Activated gamma-delta T cell (primary cell): ENCODE measurements around the gene DEFB128.
"Not testable (repeated sequence)": the region's sequence is repeated elsewhere in the genome, so short reads cannot be mapped to it uniquely, and the experiment has no call there.

Experiments used
- DNase-seq: peaks from one replicate; lab custom pipeline; 2025; lab: John Stamatoyannopoulos, UW
- total RNA-seq, 2 donors: gene quantifications; one replicate each; lab custom pipeline; 2026; lab: John Stamatoyannopoulos, UW

DEFB128 gene
- total RNA-seq: 0 to 0.04 reads per million in 2 donors

DNA sequence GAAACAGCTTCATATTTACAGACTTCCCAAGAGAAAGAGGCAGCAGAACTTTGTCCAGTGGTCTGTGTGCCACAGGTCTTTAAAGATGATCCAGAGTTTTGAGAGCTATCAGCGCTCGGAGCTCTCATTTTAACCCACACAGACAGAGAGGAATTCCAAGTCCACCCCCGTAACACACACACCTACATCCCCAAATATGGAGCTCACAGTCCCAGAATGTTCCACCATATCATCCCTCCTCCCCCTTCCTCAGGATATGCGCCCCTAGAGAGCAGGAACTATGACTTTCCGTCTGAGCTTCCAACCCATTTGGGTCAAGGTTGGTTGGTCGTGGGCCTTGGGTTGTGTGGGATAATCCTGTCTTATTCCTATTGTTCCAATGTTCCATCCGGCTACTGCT lies at the start of gene DEFB128:
DEFB128 (minus strand) TSS at position 101 of the 400 bp plus-strand sequence; CDS start at position 13, 88 bp downstream.
- no peak for DNase-seq

DNA sequence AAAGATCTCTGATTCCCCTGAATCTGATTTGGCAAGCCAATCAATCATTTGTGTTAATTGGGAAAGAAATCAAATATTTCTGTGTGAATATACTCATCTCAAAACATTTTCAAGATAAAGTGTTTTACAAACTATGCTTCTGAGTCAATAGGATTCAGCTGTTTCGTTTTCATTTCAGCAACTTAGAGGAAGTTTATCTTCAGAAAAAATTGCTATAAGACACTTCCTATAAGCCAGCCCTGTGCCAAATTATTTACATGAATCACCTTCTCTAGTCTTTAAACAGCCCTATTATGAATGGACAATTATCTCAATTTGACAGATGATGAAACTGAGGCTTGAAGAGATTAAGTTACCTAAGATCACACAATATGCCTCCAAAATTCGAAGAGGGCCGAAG lies 48.4 kb upstream of the DEFB128 start:
- DNase-seq: no peak

DNA sequence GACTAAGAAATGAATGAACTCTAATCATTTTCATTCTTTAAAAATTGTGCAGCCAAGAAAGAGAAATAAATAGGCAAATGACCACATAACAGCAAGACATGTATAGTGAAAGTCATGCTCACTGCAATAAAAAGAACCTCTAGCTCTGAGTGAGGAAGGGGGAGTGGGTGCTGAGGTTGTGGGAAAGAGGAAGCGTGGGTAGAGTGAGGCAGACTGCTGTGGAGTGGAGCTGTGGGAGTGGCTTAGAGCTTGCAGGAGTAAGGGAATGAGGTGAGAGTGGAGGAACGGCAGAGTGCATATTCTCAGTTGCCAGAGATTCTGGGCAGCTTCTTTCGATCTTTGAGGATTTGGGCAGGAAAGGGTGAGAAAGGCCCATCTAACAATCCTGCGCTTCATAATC lies 48.0 kb upstream of the DEFB128 start:
- no peak for DNase-seq

DNA sequence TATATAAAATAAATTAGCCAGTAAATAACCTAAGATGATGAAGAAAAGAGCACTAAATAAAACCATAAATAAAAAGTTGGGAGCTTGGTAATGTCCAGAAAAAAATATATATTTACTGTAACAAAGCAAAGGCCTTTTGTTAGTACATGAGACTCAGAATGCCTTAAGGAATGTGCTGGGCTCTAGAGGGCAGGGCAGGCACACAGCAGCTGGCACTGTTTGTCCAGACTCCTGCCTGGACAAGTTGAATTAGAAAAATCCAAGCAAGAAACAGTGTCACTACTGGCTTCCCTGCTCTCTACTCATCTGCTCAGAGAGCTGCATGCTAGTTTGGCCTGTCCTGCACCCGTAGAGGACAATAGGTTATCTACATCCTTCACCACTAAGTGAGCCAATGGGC lies 46.4 kb upstream of the DEFB128 start:
- no peak for DNase-seq

DNA sequence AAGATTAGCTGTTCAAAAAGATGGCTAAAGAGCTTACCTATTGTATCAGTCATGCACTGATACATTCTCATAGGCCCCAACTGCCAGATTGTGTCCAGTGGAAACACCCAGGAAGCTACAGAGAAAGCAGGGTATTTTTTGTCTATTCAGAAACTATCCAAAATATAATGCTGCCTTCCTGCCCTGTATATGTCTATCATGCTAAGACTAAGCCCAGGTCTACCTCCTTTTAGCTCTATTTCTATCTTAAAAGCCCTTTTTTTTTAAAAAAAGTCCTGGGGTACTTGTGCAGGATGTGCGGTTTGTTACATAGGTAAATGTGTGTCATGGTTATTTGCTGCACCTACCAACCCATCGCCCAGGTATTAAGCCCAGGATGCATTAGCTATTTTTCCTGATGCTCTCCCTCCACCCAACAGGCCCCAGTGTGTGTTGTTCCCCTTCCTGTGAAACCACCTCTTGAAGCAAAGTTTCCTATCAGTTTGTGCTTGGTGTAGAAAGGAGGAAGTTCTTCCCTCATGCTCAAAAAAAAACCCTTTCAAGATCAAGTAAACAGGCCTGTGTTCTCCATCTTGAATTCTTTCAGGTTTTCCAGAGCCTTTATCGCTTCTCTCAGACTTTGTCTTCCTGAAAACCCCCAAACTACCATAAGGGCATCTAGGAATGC lies 38.1 kb upstream of the DEFB128 start:
- no peak for DNase-seq

DNA sequence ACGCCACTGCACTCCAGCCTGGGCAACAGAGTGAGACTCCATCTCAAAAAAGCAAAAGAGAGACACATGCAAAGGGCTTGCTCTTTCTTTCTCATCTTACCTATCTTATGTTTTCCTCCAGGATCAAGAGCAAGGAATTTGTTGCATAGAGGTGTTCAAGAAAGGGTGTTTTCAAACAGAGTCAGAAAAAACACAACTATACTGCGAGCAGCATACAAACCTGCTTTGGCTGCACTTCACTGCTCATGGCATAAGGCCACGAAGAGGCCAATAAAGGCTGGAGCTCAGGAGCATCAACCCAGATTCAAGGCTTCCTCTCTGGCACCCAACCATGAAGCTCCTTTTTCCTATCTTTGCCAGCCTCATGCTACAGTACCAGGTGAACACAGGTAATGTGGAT lies 37.4 kb upstream of the DEFB128 start, which contains the start of gene DEFB129:
DEFB129 (plus strand) TSS at position 301 of the 400 bp plus-strand sequence; CDS start at position 332, 31 bp downstream.
- no peak for DNase-seq

DNA sequence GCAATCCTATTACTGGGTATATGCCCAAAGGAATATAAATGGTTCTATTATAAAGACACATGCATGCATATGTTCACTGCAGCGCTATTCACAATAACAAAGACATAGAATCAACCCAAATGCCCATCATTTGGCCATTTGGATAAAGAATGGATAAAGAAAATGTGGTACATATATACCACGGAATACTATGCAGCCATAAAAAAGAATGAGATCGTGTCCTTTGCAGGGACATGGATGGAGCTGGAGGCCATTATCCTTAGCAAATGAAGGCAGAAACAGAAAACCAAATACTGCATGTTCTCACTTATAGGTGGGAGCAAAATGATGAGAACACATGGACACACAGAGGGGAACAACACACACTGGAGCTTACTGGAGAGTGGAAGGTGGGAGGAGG lies 36.4 kb upstream of the DEFB128 start:
- DNase-seq: not testable (repeated sequence)

DNA sequence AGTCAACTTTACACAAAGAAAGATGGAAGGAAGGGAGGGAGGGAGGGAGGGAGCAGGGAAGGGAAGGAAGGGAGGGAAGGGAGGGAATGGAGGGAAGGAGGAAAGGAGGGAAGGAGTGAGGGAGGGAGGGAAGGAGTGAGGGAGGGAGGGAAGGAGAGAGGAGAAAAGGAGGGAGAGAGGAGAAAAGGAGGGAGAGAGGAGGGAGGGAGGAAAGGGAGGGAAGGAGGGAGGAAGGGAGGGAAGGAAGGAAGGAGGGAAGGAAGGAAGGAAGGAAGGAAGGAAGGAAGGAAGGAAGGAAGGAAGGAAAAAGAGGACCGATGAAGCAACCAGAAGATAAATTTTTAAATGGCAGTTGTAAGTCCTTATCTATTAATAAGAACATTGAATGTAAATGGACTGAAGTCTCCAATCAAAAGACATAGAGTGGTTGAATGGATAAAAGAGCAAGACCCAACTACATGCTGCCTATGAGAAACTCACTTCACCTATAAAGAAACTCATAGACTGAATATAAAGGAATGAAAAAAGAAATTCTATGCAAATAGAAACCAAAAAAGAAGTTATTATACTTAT lies 31.8 kb upstream of the DEFB128 start:
- DNase-seq: no peak

DNA sequence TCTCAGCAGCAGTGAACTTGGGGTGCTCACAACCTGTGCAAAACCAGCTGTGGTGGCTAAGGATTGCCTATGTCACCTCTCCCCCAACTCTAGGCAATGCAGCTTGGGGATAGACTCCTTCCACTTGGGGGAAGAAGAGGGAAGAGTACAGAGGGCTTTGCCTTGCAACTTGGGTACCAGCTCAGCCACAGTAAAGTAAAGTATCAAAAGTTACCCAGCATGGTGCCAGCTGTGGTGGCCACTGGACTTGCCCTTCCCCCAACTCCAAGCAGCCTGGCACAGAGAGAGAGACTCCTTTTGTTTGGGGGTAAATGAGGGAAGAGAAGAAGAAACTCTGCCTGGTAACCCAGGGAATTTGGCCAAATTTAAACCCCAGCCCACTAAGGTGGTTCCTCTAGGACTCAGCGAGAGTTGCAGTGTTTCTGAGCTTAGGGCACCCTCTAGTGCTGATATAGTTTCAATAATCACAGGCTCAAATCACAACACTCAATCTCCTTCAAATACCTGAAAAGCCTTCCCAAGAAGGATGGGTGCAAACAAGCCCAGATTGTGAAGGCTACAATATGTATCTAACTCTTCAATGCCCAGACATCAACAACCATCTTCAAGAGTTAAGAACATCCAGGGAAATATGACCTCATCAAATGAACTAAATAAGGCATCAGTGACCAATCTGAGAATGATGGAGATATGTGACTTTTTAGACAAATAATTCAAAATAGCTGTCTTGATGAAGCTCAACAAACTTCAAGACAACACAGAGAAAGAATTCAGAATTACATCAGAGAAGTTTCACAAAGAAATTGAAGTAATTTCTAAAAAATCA lies 30.0 kb upstream of the DEFB128 start:
- DNase-seq: no peak

DNA sequence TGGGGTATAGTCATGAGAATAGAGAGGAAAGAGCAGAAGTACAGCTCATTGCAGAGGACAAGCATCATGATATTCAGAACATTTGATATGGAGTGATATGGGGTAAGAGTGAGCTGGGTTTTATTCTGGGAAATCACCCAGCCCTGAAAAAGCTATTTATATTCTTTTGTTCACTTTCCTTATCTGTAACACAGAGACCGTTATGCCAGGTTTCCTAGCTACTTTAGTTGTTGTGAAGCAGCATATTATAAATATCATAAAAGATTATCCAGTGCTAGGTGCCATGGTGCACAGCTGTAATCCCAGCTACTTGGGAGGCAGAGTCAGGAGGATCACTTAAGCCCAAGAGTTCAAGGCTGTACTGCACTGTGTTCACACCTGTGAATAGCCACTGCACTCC lies 27.8 kb upstream of the DEFB128 start:
- DNase-seq: no peak

DNA sequence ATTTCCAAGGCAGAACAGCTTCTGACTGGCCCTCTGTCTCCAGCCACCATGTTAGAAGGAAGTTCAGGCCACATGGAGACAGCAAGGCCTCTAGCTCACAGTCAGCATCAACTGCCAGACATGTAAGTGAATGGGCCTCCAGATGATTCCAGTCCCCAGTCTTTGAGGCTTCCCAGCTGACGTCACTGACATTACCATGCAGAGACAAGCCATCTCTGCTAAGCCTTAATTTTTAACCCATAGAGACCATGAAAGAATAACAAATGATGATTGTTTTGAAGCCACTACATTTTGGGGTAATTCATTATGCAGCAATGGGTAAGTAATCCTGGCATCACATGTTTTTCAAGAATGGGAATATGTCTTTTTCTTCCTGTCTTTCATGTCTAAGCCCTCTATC lies 26.3 kb upstream of the DEFB128 start:
- DNase-seq: no peak

DNA sequence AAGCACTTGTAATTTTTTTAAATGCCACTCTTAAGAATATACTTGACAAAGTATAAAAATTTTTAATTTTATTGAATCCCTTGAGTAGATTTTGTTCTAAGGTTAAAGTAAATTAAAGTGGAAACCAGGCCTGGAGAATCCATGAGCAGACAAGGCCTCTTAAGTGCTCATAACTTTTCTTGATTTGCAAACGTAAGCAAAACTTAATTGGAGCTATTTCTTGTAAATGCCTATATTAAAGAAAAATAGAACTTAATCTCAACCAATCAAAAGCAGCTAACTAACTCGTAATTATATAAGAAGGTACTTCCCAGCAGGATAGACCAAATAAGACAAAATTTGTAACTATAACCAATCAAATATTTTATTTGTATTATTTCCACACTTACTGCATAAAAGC lies 24.9 kb upstream of the DEFB128 start:
- no peak for DNase-seq

DNA sequence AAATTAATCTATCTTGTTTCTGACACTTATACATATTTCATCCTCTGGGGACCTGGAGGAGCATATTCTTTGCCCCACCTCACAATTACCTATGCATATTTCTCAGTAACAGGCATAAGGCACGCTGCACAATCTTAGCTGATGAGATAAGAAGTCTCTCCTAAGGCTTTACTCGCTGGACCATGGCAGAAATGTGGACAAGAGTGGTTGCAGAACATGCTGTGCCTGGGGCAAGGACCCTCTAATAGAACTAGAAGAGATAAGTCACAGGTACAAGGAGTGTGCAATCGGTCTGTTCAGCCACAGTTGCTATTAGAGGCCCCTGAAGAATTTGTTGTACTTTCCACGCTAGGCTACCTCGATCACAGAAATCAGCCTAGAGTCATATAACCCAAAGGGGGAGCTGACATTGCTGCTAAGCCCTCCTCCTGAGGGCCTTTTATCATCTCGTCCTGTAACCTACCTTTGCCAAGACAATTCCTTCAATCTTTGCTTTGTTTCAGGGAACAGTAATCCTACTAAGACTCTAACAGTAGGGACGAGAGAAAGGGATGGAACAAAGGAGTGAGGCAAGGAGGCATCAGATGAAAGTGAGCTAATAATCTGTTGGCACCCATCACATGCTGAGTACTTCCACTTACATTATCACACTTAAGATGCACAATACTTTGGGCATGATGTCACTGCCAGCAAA lies 21.4 kb upstream of the DEFB128 start:
- no peak for DNase-seq

DNA sequence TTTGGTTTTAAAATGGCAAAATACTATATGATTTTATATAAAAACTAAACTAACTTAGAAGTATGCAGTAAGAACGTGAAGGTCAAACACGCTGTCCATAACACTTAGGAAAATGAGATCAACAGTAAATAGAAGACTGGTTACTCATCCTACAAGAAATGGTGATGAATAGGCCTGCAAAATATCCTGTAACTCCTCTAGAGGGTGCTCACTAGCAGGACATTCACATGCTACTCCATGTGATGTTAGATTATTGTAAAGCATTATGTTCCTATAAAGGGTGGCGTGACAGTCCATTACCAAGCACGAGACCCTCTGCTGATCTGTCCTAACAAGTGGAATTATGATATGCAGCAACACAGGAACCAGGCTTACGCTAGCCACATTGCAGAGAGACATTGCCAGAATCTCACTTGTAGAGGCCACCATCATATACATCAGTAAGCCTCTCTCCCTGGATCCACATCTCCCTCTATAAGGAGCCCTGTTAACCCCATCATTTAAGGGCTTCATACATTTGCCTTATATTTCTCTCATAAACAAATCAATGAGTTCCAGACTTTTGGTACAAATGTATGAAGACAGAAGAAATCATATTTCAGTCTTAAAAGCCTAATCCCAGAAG lies 19.5 kb upstream of the DEFB128 start:
- DNase-seq: no peak

DNA sequence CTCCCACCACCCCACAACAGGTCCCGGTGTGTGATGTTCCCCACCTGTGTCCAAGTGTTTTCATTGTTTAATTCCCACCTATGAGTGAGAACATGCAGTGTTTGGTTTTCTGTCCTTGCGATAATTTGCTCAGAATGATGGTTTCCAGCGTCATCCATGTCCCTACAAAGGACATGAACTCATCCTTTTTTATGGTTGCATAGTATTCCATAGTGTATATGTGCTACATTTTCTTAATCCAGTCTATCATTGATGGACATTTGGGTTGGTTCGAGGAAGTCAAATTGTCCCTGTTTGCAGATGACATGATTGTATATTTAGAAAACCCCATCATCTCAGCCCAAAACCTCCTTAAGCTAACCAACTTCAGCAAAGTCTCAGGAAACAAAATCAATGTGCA lies 14.1 kb upstream of the DEFB128 start:
- DNase-seq: not testable (repeated sequence)

DNA sequence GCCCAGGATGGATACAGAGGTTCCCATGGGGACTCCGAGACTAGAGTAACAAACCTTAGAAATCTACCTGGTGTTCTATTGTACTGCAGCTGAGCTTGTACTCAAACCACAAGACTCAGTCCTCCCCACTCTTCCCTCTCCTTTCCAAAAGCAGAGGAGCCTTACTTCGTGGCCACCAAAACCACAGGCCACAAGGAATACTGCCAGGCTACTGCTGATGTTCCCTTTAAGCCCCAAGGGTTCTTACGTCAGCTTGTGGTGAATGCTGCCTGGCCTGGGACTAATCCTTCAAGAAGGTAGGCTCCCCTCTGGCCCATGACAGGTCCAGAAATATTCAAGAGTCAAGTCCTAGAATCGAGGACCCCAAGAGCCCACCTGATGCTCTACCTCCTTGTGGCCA lies 10.5 kb upstream of the DEFB128 start:
- DNase-seq: no peak

DNA sequence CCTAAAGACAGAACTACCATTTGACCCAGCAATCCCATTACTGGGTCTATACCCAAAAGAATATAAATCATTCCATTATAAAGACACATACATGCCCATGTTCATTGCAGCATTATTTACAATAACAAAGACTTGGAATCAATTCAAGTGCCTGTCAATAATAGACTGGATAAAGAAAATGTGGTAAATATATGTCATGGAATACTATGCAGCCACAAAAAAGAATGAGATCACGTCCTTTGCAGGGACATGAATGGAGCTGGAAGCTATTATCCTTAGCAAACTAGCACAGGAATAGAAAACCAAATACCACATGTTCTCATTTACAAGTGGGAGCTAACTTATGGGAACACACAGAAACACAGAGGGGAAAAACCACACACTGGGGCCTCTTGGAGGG lies 8.7 kb upstream of the DEFB128 start:
- DNase-seq: no peak

DNA sequence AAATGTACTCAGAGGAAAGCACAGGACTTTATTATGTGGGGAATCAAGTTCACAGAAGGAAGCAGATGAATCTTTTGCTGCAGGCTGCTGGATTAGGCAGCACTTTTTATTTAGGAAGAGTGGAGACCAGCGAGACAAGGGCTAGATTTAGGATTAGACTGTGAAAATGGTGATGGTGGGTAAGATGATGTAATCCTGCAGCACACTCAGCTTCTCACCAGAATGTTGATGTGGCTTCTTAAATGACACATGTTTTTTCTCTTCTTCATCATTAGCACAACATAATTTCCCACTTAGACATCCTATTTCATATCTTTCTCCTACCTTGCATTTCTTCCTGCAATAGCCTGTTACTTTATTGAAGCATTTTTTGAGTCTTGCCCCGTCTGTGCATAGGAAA lies 1.8 kb downstream of the DEFB128 start:
- no peak for DNase-seq

DNA sequence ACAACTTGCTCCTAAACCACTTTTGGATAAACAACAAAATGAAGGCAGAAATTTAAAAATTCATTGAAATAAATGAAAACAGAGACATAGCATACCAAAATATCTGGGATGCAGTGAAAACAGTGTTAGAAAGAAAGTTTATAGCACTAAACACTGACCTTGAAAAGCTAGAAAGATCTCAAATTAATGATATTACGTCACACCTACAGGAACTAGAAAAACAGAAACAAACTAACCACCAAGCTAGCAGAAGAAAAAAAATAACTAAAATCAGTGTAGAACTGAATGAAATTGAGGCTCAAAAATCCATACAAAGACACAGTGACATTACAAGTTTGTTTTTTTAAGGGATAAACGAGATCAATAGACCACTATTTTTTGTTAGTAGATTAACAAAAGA lies 5.2 kb downstream of the DEFB128 start:
- DNase-seq: no peak

DNA sequence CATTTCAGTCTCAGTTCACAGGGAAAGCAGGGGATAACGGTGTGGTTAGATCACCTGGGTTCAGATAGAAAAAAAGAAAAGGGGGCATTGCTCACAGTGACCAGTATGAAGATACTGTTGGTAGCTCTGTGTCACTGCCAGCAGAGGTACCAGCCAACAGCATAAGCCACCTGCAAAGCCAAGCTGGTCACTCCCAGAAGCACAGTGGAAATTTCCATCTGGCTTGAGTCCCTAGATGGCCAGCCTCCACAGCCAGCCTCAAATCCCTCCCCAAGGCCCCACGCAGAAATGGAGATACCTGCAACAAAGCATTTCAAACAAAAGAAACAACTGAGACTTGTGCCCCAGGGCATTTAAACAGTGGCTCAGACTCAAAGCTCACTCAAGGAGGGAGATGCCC lies 20.6 kb downstream of the DEFB128 start:
- no peak for DNase-seq

DNA sequence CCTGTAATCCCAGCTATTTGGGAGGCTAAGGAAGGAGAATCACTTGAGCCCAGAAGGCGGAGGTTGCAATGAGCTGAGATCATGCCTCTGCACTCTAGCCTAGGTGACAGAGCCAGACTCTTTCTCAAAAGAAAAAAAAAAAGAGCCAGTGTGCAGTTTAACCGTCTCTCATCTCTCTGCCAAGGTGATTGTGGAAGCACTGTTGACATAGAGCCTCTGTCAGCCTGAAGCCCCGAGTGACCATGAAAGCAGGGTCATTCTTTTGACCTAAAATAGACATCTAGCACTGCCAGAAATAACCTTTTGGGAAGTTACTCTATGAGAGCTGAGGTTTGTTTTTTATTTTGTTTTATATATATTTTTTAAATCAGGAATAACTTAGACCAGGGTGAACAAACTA lies 24.9 kb downstream of the DEFB128 start:
- no peak for DNase-seq

DNA sequence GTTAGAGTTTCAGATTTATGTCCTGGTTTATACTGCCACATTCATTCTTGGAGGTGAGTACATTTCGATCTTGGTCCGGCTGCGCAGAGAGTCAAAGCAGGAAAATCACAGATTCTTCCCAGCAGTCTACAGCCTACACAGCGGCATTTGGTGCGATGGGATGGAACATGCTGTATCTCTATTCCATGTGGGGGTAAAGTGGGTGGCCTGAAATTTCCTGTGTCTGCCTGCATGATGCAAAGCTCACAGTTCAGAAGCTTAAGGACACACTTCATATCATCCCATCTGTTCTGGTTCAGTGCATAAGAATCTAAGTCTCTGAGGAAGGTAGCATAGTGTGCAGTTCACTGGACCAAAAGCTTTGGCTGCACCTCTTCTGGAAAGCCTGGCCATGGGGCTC lies 32.4 kb downstream of the DEFB128 start, which contains the start of gene DEFB127:
DEFB127 (plus strand) TSS at position 301 of the 400 bp plus-strand sequence; CDS start at position 392, 91 bp downstream.
- DNase-seq: no peak
